Endothelial cell of umbilical vein (primary cell): ENCODE measurements around the gene NCEH1. TPM values are rescaled to one million over a fixed set of nuclear protein-coding genes. Genes with fewer than 3 reads are reported as not detected.

Source experiments
- BruUV-seq: library from RNA; stranded (reverse); fragments of 400-500 nt; replicated peaks from 2 replicates; lab custom pipeline; 2021; lab: Mats Ljungman, UMichigan
- CTCF ChIA-PET: fragments of 300-600, 350-600 bp; sonication (Branson Sonifier 250); formaldehyde crosslinking; loops from one replicate; lab custom pipeline; 2021; ENCODE audit warnings: antibody characterized with exemption, inconsistent platforms; lab: Charles Lee
- POLR2A ChIA-PET: fragments of 300-600, 350-600 bp; sonication (Branson Sonifier 250); formaldehyde crosslinking; loops from one replicate; lab custom pipeline; 2021; ENCODE audit warnings: antibody characterized with exemption, inconsistent platforms; lab: Charles Lee
- DNase-seq: peaks from one replicate; pipeline ENCODE4 v3.0.0-alpha.2; 2011; ENCODE audit warnings: low read depth, low spot score
- FAIRE-seq: peaks from 2 replicates; lab custom pipeline; 2011; peaks lifted over from hg19 to GRCh38; lab: Jason Lieb, UNC
- H2AFZ ChIP-seq: 2 replicates; pipeline ENCODE4 v1.6.0; 2012; ENCODE audit warnings: low read depth, low read length, control low read depth, inconsistent platforms
- H3K27ac ChIP-seq: 2 replicates; pipeline ENCODE4 v1.5.1; 2011; ENCODE audit warnings: low read depth, mild to moderate bottlenecking, control low read depth, low read length, moderate library complexity; ENCODE audit not compliant: insufficient read depth
- H3K27me3 ChIP-seq, 2 experiments: 2 replicates each; pipeline versions ENCODE4 v1.6.0 to v1.6.1; 2011; ENCODE audit warnings: low read length in 2 of 2, mixed read lengths in 1 of 2; ENCODE audit not compliant: control insufficient read depth in 2 of 2, insufficient read depth in 2 of 2
- H3K36me3 ChIP-seq, 2 experiments: 2 replicates in 1 of 2; 3 replicates in 1 of 2; pipeline ENCODE4 v1.5.1; 2011; ENCODE audit warnings: low read length in 2 of 2, mild to moderate bottlenecking in 1 of 2, moderate library complexity in 1 of 2; ENCODE audit not compliant: control insufficient read depth in 2 of 2, insufficient read depth in 2 of 2; ENCODE audit errors: extremely low read depth in 1 of 2
- H3K4me1 ChIP-seq: 3 replicates; pipeline ENCODE4 v1.5.1; 2011; ENCODE audit warnings: mild to moderate bottlenecking, low read length; ENCODE audit not compliant: control insufficient read depth, insufficient read depth; ENCODE audit errors: extremely low read depth
- H3K4me2 ChIP-seq: 2 replicates; pipeline ENCODE4 v1.6.1; 2011; ENCODE audit warnings: low read length, control low read depth, mixed read lengths; ENCODE audit not compliant: insufficient read depth
- H3K4me3 ChIP-seq, 3 experiments: fragments of 200-600 bp in 1 of 3; sonication (generic), shearing (Covaris generic) in 1 of 3; replicated peaks in 1 of 3; 2 replicates each; pipeline ENCODE4 v1.5.1; 2011 to 2016; ENCODE audit warnings: control low read depth in 3 of 3, low read length in 3 of 3, mild to moderate bottlenecking in 2 of 3, inconsistent platforms in 1 of 3, low read depth in 1 of 3, moderate library complexity in 1 of 3; ENCODE audit not compliant: insufficient read depth in 1 of 3
- H3K79me2 ChIP-seq: 2 replicates; pipeline ENCODE4 v1.6.0; 2012; ENCODE audit warnings: low read length, inconsistent platforms; ENCODE audit not compliant: control insufficient read depth, insufficient read depth
- H3K9ac ChIP-seq: replicated peaks from 2 replicates; pipeline ENCODE3; 2011; ENCODE audit warnings: low read length, control low read depth; ENCODE audit not compliant: insufficient read depth; ENCODE audit errors: extremely low read depth
- H3K9me1 ChIP-seq: replicated peaks from 3 replicates; pipeline ENCODE4 v1.6.0; 2011; ENCODE audit warnings: mild to moderate bottlenecking, low read length; ENCODE audit not compliant: control insufficient read depth, insufficient read depth; ENCODE audit errors: extremely low read depth
- H3K9me3 ChIP-seq: replicated peaks from 2 replicates; pipeline ENCODE4 v1.5.1; 2012; ENCODE audit warnings: low read length, inconsistent platforms; ENCODE audit not compliant: control insufficient read depth, insufficient read depth
- H4K20me1 ChIP-seq: replicated peaks from 2 replicates; pipeline ENCODE3; 2011; ENCODE audit warnings: mild to moderate bottlenecking, low read length; ENCODE audit not compliant: control insufficient read depth, insufficient read depth; ENCODE audit errors: extremely low read depth
- EZH2 ChIP-seq: IDR thresholded peaks from 2 replicates; pipeline ENCODE4 v1.6.1; 2012; ENCODE audit warnings: borderline replicate concordance, low read depth, mild to moderate bottlenecking, moderate library complexity, low read length, inconsistent platforms; ENCODE audit not compliant: severe bottlenecking
- FOS ChIP-seq: IDR thresholded peaks from 2 replicates; pipeline ENCODE4 v1.6.1; 2011; ENCODE audit warnings: mild to moderate bottlenecking, low read length, moderate library complexity, borderline replicate concordance; ENCODE audit not compliant: insufficient read depth
- GATA2 ChIP-seq: IDR thresholded peaks from 2 replicates; pipeline ENCODE4 v1.7.0; 2011; ENCODE audit warnings: low read depth, mild to moderate bottlenecking, moderate library complexity, mixed read lengths, low read length; ENCODE audit not compliant: insufficient read length, insufficient read depth
- JUN ChIP-seq: IDR thresholded peaks from 2 replicates; pipeline ENCODE4 v1.6.1; 2011; ENCODE audit warnings: borderline replicate concordance, low read depth; ENCODE audit not compliant: insufficient read length, insufficient read depth
- MYC ChIP-seq: IDR thresholded peaks from one replicate; pipeline ENCODE4 v1.6.1; 2011; ENCODE audit warnings: mild to moderate bottlenecking, low read depth, low read length
- POLR2A ChIP-seq: IDR thresholded peaks from 2 replicates; pipeline ENCODE4 v1.6.1; 2012; ENCODE audit warnings: low read depth, mild to moderate bottlenecking, control low read depth, low read length
- POLR2AphosphoS5 ChIP-seq: IDR thresholded peaks from 2 replicates; pipeline ENCODE4 v1.6.1; 2012; ENCODE audit warnings: low read depth, mild to moderate bottlenecking, control low read depth, low read length, moderate library complexity; ENCODE audit not compliant: insufficient read depth
- dilution Hi-C: fragments of 300-500 bp; cut with MboI; formaldehyde crosslinking; loops from one replicate; pipeline ENCODE4 v1.15.0; 2019; ENCODE audit warnings: low sequenced_read_pairs; ENCODE audit not compliant: extremely low pct_ligation_motif_present
- intact Hi-C: fragments of 100-400 bp; cut with micrococcal nuclease; formaldehyde crosslinking; loops from one replicate; pipeline ENCODE4 v1.10.0; 2022
- polyA plus RNA-seq, 4 experiments: library from polyadenylated mRNA; depleted of rRNA in 3 of 4; stranded (reverse) in 3 of 4; unstranded in 1 of 4; fragments of >200 nt; gene quantifications; 2 replicates each; pipeline versions ENCODE4 v1.2.1 to v1.2.3, GENCODE V29; 2011 to 2012; ENCODE audit warnings: missing spikeins in 1 of 4
- total RNA-seq: library from RNA; stranded (reverse); gene quantifications from 2 replicates; pipeline ENCODE4 v1.2.3, GENCODE V29; 2021
- TF ChIP-seq, protein P1 (sequence below): IDR thresholded peaks from 2 replicates; pipeline ENCODE4 v1.6.1; 2011; ENCODE audit not compliant: insufficient read depth, insufficient read length
- TF ChIP-seq, protein P2 (sequence below), 2 donors: IDR thresholded peaks; 1 replicate in 1 of 2; 2 replicates in 1 of 2; pipeline ENCODE4 v1.5.1; 2011; ENCODE audit warnings: low read length in 2 of 2, mild to moderate bottlenecking in 2 of 2, moderate library complexity in 2 of 2, control low read depth in 1 of 2, inconsistent platforms in 1 of 2, low read depth in 1 of 2; ENCODE audit not compliant: insufficient read depth in 1 of 2; ENCODE audit errors: extremely low read depth in 1 of 2

The NCEH1 gene
- total and polyA plus RNA-seq, 2 donors (not counting 3 experiments of a cell fraction or from before 2014, with no cell fraction given), result 10.0 to 20.3 TPM

DNA sequence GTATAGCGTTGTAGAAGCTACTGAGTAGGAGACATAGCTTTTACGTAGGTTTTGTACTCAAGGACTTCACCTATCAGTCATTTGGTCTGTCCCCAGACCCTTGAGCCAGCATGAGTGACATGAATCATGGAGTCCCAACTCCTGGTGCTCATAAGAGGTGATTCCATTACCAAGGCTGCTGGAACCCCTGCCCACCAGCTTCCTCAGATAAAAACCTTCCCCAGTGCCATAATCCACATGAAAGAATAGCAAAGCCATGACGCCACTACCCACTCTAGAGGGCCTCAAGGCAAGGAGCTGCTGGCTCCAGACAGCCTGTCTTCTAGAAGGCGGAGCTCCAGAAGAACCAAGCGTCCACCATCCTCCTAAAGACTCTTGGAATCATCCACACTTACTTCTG, 69.6 kb downstream of the NCEH1 start:
- Histone ChIP-seq H3K9ac (no peak overlapping the region), H3K79me2 (no peaks in the 10 kb centered on the region), H3K27me3 (no peaks in the 10 kb centered on the region), H3K4me1 (no peaks in the 10 kb centered on the region), H3K9me1 (no peaks in the 10 kb centered on the region), H3K4me2 (no peak overlapping the region), H3K4me3 (no peak overlapping the region), H3K9me3 (no peaks in the 10 kb centered on the region), H2AFZ (no peak overlapping the region), H4K20me1 (no peaks in the 10 kb centered on the region), H3K27ac (no peak overlapping the region), H3K36me3 (no peaks in the 10 kb centered on the region)
- no peak for FAIRE-seq
- TF ChIP-seq, protein P1, sequence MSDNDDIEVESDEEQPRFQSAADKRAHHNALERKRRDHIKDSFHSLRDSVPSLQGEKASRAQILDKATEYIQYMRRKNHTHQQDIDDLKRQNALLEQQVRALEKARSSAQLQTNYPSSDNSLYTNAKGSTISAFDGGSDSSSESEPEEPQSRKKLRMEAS, result no peak
- no peak for TF ChIP-seq FOS
- dilution Hi-C loops (no loop called here), intact Hi-C loops (no loop called here)
- no TSS peak for BruUV-seq
- CTCF ChIA-PET, result interaction anchor here (1.1 to 2.7 kb wide), 2 partner anchors 9 to 180 kb away, joined by 3 to 11 read pairs; no protein-coding TSS in a partner anchor
- no peak for DNase-seq
- POLR2A ChIA-PET, result no interaction called here

DNA sequence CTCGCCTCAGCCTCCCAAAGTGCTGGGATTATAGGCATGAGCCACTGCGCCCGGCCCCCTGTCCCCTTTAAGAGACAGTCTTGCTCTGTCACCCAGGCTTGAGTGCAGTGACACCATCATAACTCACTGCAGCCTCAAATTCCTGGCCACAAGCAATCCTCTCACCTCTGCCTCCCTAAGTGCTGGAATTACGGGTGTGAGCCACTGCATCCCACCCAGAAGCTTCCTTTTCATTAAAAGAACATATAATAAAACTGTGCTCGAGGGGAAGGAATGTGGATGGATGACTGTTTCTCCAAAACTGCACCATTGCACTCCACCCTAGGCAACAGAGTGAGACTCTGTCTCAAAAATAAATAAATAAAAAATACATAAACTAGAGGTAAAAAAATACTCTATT, 70.1 kb downstream of the NCEH1 start:
- CTCF ChIA-PET, result interaction anchor here (1.1 to 2.7 kb wide), 2 partner anchors 9 to 179 kb away, joined by 3 to 11 read pairs; no protein-coding TSS in a partner anchor
- intact Hi-C loops (no loop called here), dilution Hi-C loops (no loop called here)
- Histone ChIP-seq H3K9me3 (no peaks in the 10 kb centered on the region), H4K20me1 (no peaks in the 10 kb centered on the region), H2AFZ (no peak overlapping the region), H3K9ac (no peak overlapping the region), H3K4me1 (peaks cover 1% of the 10 kb centered on the region), H3K4me2 (no peak overlapping the region), H3K27ac (no peak overlapping the region), H3K79me2 (no peaks in the 10 kb centered on the region), H3K9me1 (no peaks in the 10 kb centered on the region), H3K36me3 (no peaks in the 10 kb centered on the region), H3K27me3 (no peaks in the 10 kb centered on the region), H3K4me3 (no peak overlapping the region)
- TF ChIP-seq MYC, result no peak
- TF ChIP-seq GATA2, result no peak
- TF ChIP-seq, protein P1, result no peak
- TF ChIP-seq, protein P2, sequence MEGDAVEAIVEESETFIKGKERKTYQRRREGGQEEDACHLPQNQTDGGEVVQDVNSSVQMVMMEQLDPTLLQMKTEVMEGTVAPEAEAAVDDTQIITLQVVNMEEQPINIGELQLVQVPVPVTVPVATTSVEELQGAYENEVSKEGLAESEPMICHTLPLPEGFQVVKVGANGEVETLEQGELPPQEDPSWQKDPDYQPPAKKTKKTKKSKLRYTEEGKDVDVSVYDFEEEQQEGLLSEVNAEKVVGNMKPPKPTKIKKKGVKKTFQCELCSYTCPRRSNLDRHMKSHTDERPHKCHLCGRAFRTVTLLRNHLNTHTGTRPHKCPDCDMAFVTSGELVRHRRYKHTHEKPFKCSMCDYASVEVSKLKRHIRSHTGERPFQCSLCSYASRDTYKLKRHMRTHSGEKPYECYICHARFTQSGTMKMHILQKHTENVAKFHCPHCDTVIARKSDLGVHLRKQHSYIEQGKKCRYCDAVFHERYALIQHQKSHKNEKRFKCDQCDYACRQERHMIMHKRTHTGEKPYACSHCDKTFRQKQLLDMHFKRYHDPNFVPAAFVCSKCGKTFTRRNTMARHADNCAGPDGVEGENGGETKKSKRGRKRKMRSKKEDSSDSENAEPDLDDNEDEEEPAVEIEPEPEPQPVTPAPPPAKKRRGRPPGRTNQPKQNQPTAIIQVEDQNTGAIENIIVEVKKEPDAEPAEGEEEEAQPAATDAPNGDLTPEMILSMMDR (IDR thresholded peaks at IDR 0.05; ENCODE audit: extremely low read depth in 1 of 2, insufficient read depth in 1 of 2, low read depth in 1 of 2, low read length in 2 of 2), result no peak
- no peak for TF ChIP-seq POLR2AphosphoS5
- no peak for TF ChIP-seq EZH2
- TF ChIP-seq JUN, result no peak
- no peak for TF ChIP-seq FOS
- no peak for TF ChIP-seq POLR2A
- no peak for FAIRE-seq
- POLR2A ChIA-PET, result no interaction called here
- no TSS peak for BruUV-seq
- DNase-seq, result no peak
